ENCODE results near the gene CACNG3. TPM values are rescaled to one million over a fixed set of nuclear protein-coding genes. Genes with fewer than 3 reads are reported as not detected.

Gene CACNG3
- total and polyA plus RNA-seq, 2 of the 4 experiments (the other 2 are of a cell fraction), result not detected

GRCh38 chr16:24381470-24382118 lies 125.5 kb downstream of the CACNG3 start:
- H2BK5ac ChIP-seq (ENCODE audit: low read depth, low read length, poor library complexity, severe bottlenecking), result no peak overlapping the region
- POLR2A ChIA-PET (ENCODE audit: unreplicated experiment), result no interaction called here
- H2BK20ac ChIP-seq (ENCODE audit: low read depth, low read length), result no peak overlapping the region
- DNase-seq, result no peak
- H3K9me3 ChIP-seq (ENCODE audit: control insufficient read depth, insufficient read depth, low read length), result peaks cover 2% of the 10 kb centered on the region
- H4K8ac ChIP-seq (ENCODE audit: low read depth in 2 of 2, low read length in 2 of 2), result no peak overlapping the region
- ATAC-seq (ENCODE audit: low read depth), result no peak
- CTCF ChIA-PET, result interaction anchor here (0.6 kb wide), 1 partner anchor 63 kb away, joined by 7 read pairs; no protein-coding TSS in a partner anchor
- H3K9me1 ChIP-seq (ENCODE audit: insufficient read depth, low read length), result no peaks in the 10 kb centered on the region
- BruUV-seq (replicated peaks), result no TSS peak
- no peak overlapping the region for H3K56ac ChIP-seq (ENCODE audit: extremely low read depth, insufficient read depth, low read length)
- no peak overlapping the region for H2BK15ac ChIP-seq (ENCODE audit: low read depth, low read length)
- H2BK120ac ChIP-seq (ENCODE audit: low read depth, low read length), result no peak overlapping the region
- H3K18ac ChIP-seq (ENCODE audit: low read depth, low read length), result no peak overlapping the region
- H3K14ac ChIP-seq (replicated peaks; ENCODE audit: low read depth, low read length), result no peak overlapping the region
- no peaks in the 10 kb centered on the region for H4K20me1 ChIP-seq (ENCODE audit: insufficient read depth, low read length)
- H2AFZ ChIP-seq (replicated peaks; ENCODE audit: low read length, poor library complexity), result no peak overlapping the region
- no peaks in the 10 kb centered on the region for H3K79me1 ChIP-seq (ENCODE audit: low read depth in 1 of 2, low read length in 2 of 2)
- WGBS, 2 experiments (ENCODE audit: extremely low coverage in 2 of 2, insufficient read length in 1 of 2), result no CpG with 5 or more reads among the region's 2 CpGs
- dilution Hi-C loops (cut with HindIII; ENCODE audit: low sequenced_read_pairs, unreplicated experiment) (no loop called here), in situ Hi-C loops (cut with MboI; ENCODE audit: low sequenced_read_pairs) (no loop called here), intact Hi-C loops (cut with micrococcal nuclease) (no loop called here)
- no peaks in the 10 kb centered on the region for H3K36me3 ChIP-seq (ENCODE audit: control insufficient read depth, insufficient read depth, low read length)
- no peaks in the 10 kb centered on the region for H3K4me1 ChIP-seq (ENCODE audit: control insufficient read depth, insufficient read depth, low read length)
- H3K4me2 ChIP-seq (ENCODE audit: low read depth, low read length), result no peak overlapping the region
- no peak for TF ChIP-seq FOS (IDR thresholded peaks at IDR 0.05; ENCODE audit: low read depth, low read length)
- no peak for TF ChIP-seq MAFK (IDR thresholded peaks at IDR 0.05; ENCODE audit: low read depth, low read length)
- TF ChIP-seq NFE2L2 (IDR thresholded peaks at IDR 0.05; ENCODE audit: low read depth, low read length), result no peak
- TF ChIP-seq RFX5 (IDR thresholded peaks at IDR 0.05; ENCODE audit: low read depth, low read length), result no peak
- no peak for TF ChIP-seq RAD21 (IDR thresholded peaks at IDR 0.05; ENCODE audit: low read length)
- TF ChIP-seq ELK1 (IDR thresholded peaks at IDR 0.05; ENCODE audit: borderline replicate concordance, low read depth, low read length), result no peak
- TF ChIP-seq RCOR1 (IDR thresholded peaks at IDR 0.05; ENCODE audit: insufficient replicate concordance, low read length), result no peak
- no peak for TF ChIP-seq CTCF (conservative IDR thresholded peaks at IDR 0.05; ENCODE audit: low read depth, low read length)
- TF ChIP-seq BHLHE40 (IDR thresholded peaks at IDR 0.05; ENCODE audit: low read depth, low read length), result no peak
- no peak for TF ChIP-seq MXI1 (IDR thresholded peaks at IDR 0.05; ENCODE audit: borderline replicate concordance, low read depth, low read length)
- no peak for TF ChIP-seq SMC3 (IDR thresholded peaks at IDR 0.05; ENCODE audit: low read depth, low read length)
- no peak overlapping the region for H2AK9ac ChIP-seq (replicated peaks; ENCODE audit: low read depth, low read length, poor library complexity)
- no peak overlapping the region for H3K27ac ChIP-seq (ENCODE audit: insufficient read depth, low read length)
- no peak overlapping the region for H2AK5ac ChIP-seq (ENCODE audit: low read depth, low read length)
- H3K23ac ChIP-seq (ENCODE audit: low read depth, low read length), result no peak overlapping the region
- H3K9ac ChIP-seq (ENCODE audit: low read depth, low read length), result no peak overlapping the region
- no peak overlapping the region for H3K4ac ChIP-seq (ENCODE audit: low read depth, low read length)
- no peaks in the 10 kb centered on the region for H3K27me3 ChIP-seq (ENCODE audit: control insufficient read depth, insufficient read depth, low read length)
- H4K5ac ChIP-seq (ENCODE audit: low read depth, low read length), result no peak overlapping the region
- no peak overlapping the region for H4K91ac ChIP-seq (ENCODE audit: insufficient read depth, low read depth, low read length)
- H3K4me3 ChIP-seq (ENCODE audit: insufficient read depth, low read depth, low read length), result no peak overlapping the region
